ENCODE data around the gene LRP6. TPM values are rescaled to one million over a fixed set of nuclear protein-coding genes. Genes with fewer than 3 reads are reported as not detected.

Gene LRP6
- total RNA-seq, 4 donors from 2014 or later: 11.7 to 102 (median 58.9) TPM

GRCh38 chr12:12210983-12211382 is 55.9 kb downstream of the LRP6 start:
- 66 to 83% methylated on average over 4 to 5 of the region's 5 CpGs for WGBS, 2 donors (ENCODE audit: low coverage in 1 of 2)
- no peaks in the 10 kb centered on the region for H3K27me3 ChIP-seq
- no peak overlapping the region for H3K27ac ChIP-seq
- peaks cover 0 to 36% (median 8%) of the 10 kb centered on the region in 4 donors for H3K4me1 ChIP-seq
- H3K4me3 ChIP-seq: no peak overlapping the region
- no peak for DNase-seq
- intact Hi-C loops (cut with DNase I; ENCODE audit: low total_unique reads) (no loop called here), in situ Hi-C loops (cut with MboI; ENCODE audit: low pct_ligation_motif_present in 1 of 4, low pct_unique_long_range_greater_than_20kb in 1 of 4, low sequenced_read_pairs in 3 of 4) (no loop called here)
- H3K9me3 ChIP-seq: no peaks in the 10 kb centered on the region
- TF ChIP-seq POLR2A (IDR thresholded peaks at IDR 0.05) (no peak), CTCF (IDR thresholded peaks at IDR 0.05) (no peak), POLR2AphosphoS5 (IDR thresholded peaks at IDR 0.05) (no peak), EP300 (IDR thresholded peaks at IDR 0.05; ENCODE audit: low read depth) (no peak)
- H3K36me3 ChIP-seq: no peaks in the 10 kb centered on the region

GRCh38 chr12:12210416-12210815 is 56.4 kb downstream of the LRP6 start:
- no peak for DNase-seq
- intact Hi-C loops (cut with DNase I; ENCODE audit: low total_unique reads) (no loop called here), in situ Hi-C loops (cut with MboI; ENCODE audit: low pct_ligation_motif_present in 1 of 4, low pct_unique_long_range_greater_than_20kb in 1 of 4, low sequenced_read_pairs in 3 of 4) (no loop called here)
- peaks cover 0 to 36% (median 8%) of the 10 kb centered on the region in 4 donors for H3K4me1 ChIP-seq
- H3K9me3 ChIP-seq: no peaks in the 10 kb centered on the region
- no peak for TF ChIP-seq CTCF (IDR thresholded peaks at IDR 0.05)
- TF ChIP-seq EP300 (IDR thresholded peaks at IDR 0.05; ENCODE audit: low read depth): no peak
- no peak for TF ChIP-seq POLR2AphosphoS5 (IDR thresholded peaks at IDR 0.05)
- no peak for TF ChIP-seq POLR2A (IDR thresholded peaks at IDR 0.05)
- WGBS, 2 donors (ENCODE audit: low coverage in 1 of 2): 70% methylated on average over 1 of the region's 1 CpG
- H3K27me3 ChIP-seq: no peaks in the 10 kb centered on the region
- H3K36me3 ChIP-seq: no peaks in the 10 kb centered on the region
- no peak overlapping the region for H3K4me3 ChIP-seq
- H3K27ac ChIP-seq: no peak overlapping the region

GRCh38 chr12:12209675-12210074 is 57.2 kb downstream of the LRP6 start:
- Histone ChIP-seq H3K4me3 (no peak overlapping the region), H3K4me1 (peaks cover 0 to 31% (median 8%) of the 10 kb centered on the region in 4 donors), H3K9me3 (no peaks in the 10 kb centered on the region), H3K36me3 (no peaks in the 10 kb centered on the region), H3K27ac (no peak overlapping the region), H3K27me3 (no peaks in the 10 kb centered on the region)
- TF ChIP-seq POLR2AphosphoS5 (IDR thresholded peaks at IDR 0.05): no peak
- no peak for TF ChIP-seq CTCF (IDR thresholded peaks at IDR 0.05)
- TF ChIP-seq POLR2A (IDR thresholded peaks at IDR 0.05): no peak
- TF ChIP-seq EP300 (IDR thresholded peaks at IDR 0.05; ENCODE audit: low read depth): no peak
- no peak for DNase-seq
- intact Hi-C loops (cut with DNase I; ENCODE audit: low total_unique reads): no loop called here
- in situ Hi-C loops (cut with MboI; ENCODE audit: low pct_ligation_motif_present in 1 of 4, low pct_unique_long_range_greater_than_20kb in 1 of 4, low sequenced_read_pairs in 3 of 4): no loop called here
- WGBS, 2 donors (ENCODE audit: low coverage in 1 of 2): 74 to 81% methylated on average over 3 of the region's 3 CpGs

- peaks cover 0 to 28% (median 8%) of the 10 kb centered on the region in 4 donors for H3K4me1 ChIP-seq
- H3K27ac ChIP-seq: no peak overlapping the region
- H3K9me3 ChIP-seq: no peaks in the 10 kb centered on the region
- intact Hi-C loops (cut with DNase I; ENCODE audit: low total_unique reads): no loop called here
- WGBS, 2 donors (ENCODE audit: low coverage in 1 of 2): 58 to 71% methylated on average over 3 of the region's 3 CpGs
- no peaks in the 10 kb centered on the region for H3K27me3 ChIP-seq
- no peaks in the 10 kb centered on the region for H3K36me3 ChIP-seq
- in situ Hi-C loops (cut with MboI; ENCODE audit: low pct_ligation_motif_present in 1 of 4, low pct_unique_long_range_greater_than_20kb in 1 of 4, low sequenced_read_pairs in 3 of 4): no loop called here
- no peak overlapping the region for H3K4me3 ChIP-seq
- TF ChIP-seq POLR2AphosphoS5 (IDR thresholded peaks at IDR 0.05) (no peak), EP300 (IDR thresholded peaks at IDR 0.05; ENCODE audit: low read depth) (no peak), POLR2A (IDR thresholded peaks at IDR 0.05) (no peak), CTCF (IDR thresholded peaks at IDR 0.05) (no peak)
- no peak for DNase-seq
Observed at GRCh38 chr12:12209043-12209442, 57.8 kb downstream of the LRP6 start.

Data from transverse colon (tissue), 4 donors.